ENCODE measurements around the gene KCNJ6.
A peak's percentile ranks its signal among the peaks of the same experiment; 100 is the strongest.

Gene KCNJ6

DNA sequence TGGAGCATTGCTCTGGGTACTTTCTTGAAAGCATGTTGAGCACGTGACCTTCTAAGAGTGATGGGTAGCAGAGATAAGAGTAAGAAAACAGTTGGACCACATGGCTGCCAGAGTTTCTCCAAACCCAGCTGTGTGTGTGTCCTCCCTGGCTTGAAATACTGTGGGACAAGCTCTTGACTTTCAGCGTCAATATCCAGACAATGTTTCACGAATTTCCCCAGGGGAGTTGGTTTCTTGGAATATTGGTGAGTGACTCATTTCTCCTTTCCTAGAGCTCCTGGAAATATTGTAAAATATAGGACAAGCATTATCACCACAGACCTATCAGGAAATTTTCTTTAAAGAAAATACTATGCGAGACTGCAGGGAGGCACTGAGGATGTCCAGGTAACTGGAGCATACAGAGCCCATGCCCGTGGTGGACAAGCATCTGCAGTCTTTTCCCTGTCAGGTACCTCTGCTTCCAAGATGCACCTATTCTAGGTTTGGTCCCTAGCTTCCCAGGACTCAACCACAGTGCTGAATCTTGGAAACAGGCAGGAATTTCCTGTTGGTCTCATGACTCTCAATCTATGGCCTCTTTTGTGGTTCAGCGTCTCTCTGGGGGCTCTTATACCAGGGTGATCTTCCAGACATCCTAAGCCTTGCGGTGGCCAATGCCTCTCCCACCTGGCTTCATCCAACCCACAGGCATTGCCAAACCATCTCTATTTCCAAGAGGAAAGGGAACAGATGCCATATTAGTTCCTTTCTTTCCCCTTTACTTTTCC lies 67.4 kb downstream of the KCNJ6 start:
- Histone ChIP-seq H3K4me1 (ENCODE audit: insufficient read depth, poor library complexity, severe bottlenecking) (peaks cover 14% of the 10 kb centered on the region), H3K27me3 (ENCODE audit: insufficient read depth, poor library complexity, severe bottlenecking) (no peaks in the 10 kb centered on the region), H3K9me3 (ENCODE audit: severe bottlenecking) (peaks cover 4% of the 10 kb centered on the region), H3K4me3 (ENCODE audit: severe bottlenecking) (no peak overlapping the region), H3K36me3 (ENCODE audit: low read depth) (no peaks in the 10 kb centered on the region), H3K27ac (ENCODE audit: poor library complexity, severe bottlenecking) (peak overlapping the region; percentile 88)
- ATAC-seq (ENCODE audit: low read depth) (no peak), DNase-seq (ENCODE audit: low spot score) (no peak)
- TF ChIP-seq CTCF (IDR thresholded peaks at IDR 0.05; ENCODE audit: poor library complexity, severe bottlenecking) = no peak

DNA sequence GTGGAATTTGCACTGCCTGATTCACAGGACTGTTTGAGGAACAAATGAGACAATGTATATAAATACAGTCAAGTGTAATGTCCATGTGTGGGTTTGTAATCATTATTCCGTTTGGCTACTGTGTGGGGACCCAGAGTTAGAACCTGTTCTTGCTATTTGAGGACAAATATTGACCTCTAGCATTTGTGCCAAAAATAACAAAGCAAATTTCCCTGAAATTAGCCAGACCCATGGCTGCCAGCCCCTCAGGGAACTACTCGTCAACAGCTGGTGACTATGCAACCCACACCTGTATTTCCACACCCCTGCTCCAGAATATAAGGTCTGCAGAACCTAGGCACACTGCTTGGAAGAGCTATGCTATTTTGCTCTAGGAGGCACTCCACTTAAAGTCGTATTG lies 70.7 kb downstream of the KCNJ6 start:
- no peak overlapping the region for H3K4me3 ChIP-seq (ENCODE audit: severe bottlenecking)
- ATAC-seq (ENCODE audit: low read depth) = no peak
- H3K9me3 ChIP-seq (ENCODE audit: severe bottlenecking) = no peaks in the 10 kb centered on the region
- no peaks in the 10 kb centered on the region for H3K27me3 ChIP-seq (ENCODE audit: insufficient read depth, poor library complexity, severe bottlenecking)
- H3K4me1 ChIP-seq (ENCODE audit: insufficient read depth, poor library complexity, severe bottlenecking) = peaks cover 14% of the 10 kb centered on the region
- DNase-seq (ENCODE audit: low spot score) = no peak
- TF ChIP-seq CTCF (IDR thresholded peaks at IDR 0.05; ENCODE audit: poor library complexity, severe bottlenecking) = no peak
- no peaks in the 10 kb centered on the region for H3K36me3 ChIP-seq (ENCODE audit: low read depth)
- H3K27ac ChIP-seq (ENCODE audit: poor library complexity, severe bottlenecking) = no peak overlapping the region

DNA sequence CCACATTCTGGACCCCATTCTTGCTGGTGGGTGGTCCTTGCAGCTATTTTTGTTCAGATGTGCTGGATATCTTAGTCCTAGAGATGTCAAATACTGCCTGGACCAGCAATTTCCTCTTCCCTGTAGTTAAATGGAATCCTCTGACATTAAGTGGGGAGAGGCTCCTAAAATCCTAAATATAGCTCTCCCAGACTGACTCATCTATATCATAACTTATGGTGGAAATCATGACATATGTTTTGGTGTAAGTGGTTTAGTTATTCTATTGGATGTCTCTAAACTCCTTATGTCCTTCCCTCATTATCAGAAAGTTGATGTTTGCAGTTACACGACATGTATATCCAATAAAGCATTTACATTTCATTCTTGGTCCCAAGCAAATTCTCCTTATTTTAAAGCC lies 73.1 kb downstream of the KCNJ6 start:
- H3K9me3 ChIP-seq (ENCODE audit: severe bottlenecking) = no peaks in the 10 kb centered on the region
- no peaks in the 10 kb centered on the region for H3K36me3 ChIP-seq (ENCODE audit: low read depth)
- DNase-seq (ENCODE audit: low spot score) (no peak), ATAC-seq (ENCODE audit: low read depth) (no peak)
- no peak overlapping the region for H3K27ac ChIP-seq (ENCODE audit: poor library complexity, severe bottlenecking)
- H3K4me1 ChIP-seq (ENCODE audit: insufficient read depth, poor library complexity, severe bottlenecking) = no peaks in the 10 kb centered on the region
- H3K4me3 ChIP-seq (ENCODE audit: severe bottlenecking) = no peak overlapping the region
- no peaks in the 10 kb centered on the region for H3K27me3 ChIP-seq (ENCODE audit: insufficient read depth, poor library complexity, severe bottlenecking)
- TF ChIP-seq CTCF (IDR thresholded peaks at IDR 0.05; ENCODE audit: poor library complexity, severe bottlenecking) = no peak

GRCh38 chr21:37842163-37842919 lies 73.9 kb downstream of the KCNJ6 start:
- Histone ChIP-seq H3K4me3 (ENCODE audit: severe bottlenecking) (no peak overlapping the region), H3K9me3 (ENCODE audit: severe bottlenecking) (no peaks in the 10 kb centered on the region), H3K4me1 (ENCODE audit: insufficient read depth, poor library complexity, severe bottlenecking) (no peaks in the 10 kb centered on the region), H3K27ac (ENCODE audit: poor library complexity, severe bottlenecking) (no peak overlapping the region), H3K36me3 (ENCODE audit: low read depth) (no peaks in the 10 kb centered on the region), H3K27me3 (ENCODE audit: insufficient read depth, poor library complexity, severe bottlenecking) (no peaks in the 10 kb centered on the region)
- DNase-seq (ENCODE audit: low spot score) = no peak
- ATAC-seq (ENCODE audit: low read depth) = no peak
- no peak for TF ChIP-seq CTCF (IDR thresholded peaks at IDR 0.05; ENCODE audit: poor library complexity, severe bottlenecking)

DNA sequence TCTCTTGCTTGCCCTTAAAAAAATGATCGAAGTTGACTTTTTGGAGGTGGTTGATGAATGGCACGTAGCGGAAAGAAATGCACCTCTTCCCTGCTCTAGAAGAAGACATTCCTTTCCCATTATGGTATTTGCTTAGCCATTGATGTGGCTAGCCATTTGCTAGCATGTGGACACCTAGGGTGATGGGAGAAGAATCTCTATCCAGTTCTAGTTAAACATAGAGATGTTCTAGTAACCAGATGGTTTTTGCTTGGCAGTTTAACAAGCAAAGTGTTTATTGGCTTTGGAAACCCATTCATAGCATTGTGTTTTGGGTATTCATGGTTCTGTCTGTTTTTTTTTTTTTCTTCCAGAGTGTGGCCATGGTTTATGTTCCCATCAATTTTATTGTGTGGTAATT lies 78.9 kb downstream of the KCNJ6 start:
- ATAC-seq (ENCODE audit: low read depth) (no peak), DNase-seq (ENCODE audit: low spot score) (no peak)
- Histone ChIP-seq H3K27ac (ENCODE audit: poor library complexity, severe bottlenecking) (no peak overlapping the region), H3K9me3 (ENCODE audit: severe bottlenecking) (no peaks in the 10 kb centered on the region), H3K4me3 (ENCODE audit: severe bottlenecking) (no peak overlapping the region), H3K36me3 (ENCODE audit: low read depth) (no peaks in the 10 kb centered on the region), H3K4me1 (ENCODE audit: insufficient read depth, poor library complexity, severe bottlenecking) (no peaks in the 10 kb centered on the region), H3K27me3 (ENCODE audit: insufficient read depth, poor library complexity, severe bottlenecking) (no peaks in the 10 kb centered on the region)
- TF ChIP-seq CTCF (IDR thresholded peaks at IDR 0.05; ENCODE audit: poor library complexity, severe bottlenecking) = no peak

Data from RWPE2 (cell line).